ENCODE results near the gene AJM1. TPM values are rescaled to one million over a fixed set of nuclear protein-coding genes. Genes with fewer than 3 reads are reported as not detected.
A peak's percentile ranks its signal among the peaks of the same experiment; 100 is the strongest.

AJM1 gene
- total RNA-seq, 1 donor from 2014 or later: 2.2 TPM

DNA sequence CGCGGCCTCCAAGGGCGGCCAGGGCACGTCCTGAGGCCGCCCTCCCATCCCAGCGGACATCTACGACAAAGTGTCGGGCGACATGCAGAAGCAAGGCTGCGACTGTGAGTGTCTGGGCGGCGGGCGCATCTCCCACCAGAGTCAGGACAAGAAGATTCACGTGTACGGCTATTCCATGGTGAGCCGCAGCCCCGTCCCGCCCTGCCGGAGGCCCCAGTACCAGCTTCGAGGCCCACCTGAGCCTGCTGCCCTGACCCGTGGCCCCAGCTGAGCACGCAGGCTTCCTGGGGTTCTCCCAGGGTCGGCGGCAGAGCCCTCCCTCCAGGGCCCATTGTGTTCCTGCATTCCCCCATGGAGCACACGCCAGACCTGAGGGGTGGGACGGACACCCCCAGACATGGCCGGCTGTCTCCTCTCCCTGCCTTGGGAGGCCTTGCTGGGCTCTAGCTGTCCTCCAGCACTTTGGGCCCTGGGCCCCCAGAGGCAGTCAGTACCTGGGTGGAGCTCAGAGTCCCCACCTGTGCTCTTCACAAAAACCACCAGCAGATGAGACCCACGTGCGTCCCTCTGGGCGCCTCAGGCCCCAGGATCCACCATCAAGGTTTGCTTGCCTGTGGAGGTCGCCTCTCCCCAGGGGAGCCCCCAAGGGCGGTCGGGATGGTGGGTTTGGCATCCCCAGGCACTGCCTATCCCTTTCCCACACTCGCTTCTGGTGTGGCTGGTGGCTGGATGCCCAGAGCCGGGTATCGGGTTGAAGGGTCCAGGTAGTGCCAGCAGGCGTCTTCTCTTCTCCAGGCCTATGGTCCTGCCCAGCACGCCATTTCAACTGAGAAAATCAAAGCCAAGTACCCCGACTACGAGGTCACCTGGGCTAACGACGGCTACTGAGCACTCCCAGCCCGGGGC, 7.9 kb downstream of the AJM1 start:
- H3K4me3 ChIP-seq (ENCODE audit: low read depth, low read length): peak overlapping the region; percentile 77
- DNase-seq (ENCODE audit: low read depth): no peak
- no peak for TF ChIP-seq CTCF (conservative IDR thresholded peaks at IDR 0.05; ENCODE audit: low read depth, low read length)

DNA sequence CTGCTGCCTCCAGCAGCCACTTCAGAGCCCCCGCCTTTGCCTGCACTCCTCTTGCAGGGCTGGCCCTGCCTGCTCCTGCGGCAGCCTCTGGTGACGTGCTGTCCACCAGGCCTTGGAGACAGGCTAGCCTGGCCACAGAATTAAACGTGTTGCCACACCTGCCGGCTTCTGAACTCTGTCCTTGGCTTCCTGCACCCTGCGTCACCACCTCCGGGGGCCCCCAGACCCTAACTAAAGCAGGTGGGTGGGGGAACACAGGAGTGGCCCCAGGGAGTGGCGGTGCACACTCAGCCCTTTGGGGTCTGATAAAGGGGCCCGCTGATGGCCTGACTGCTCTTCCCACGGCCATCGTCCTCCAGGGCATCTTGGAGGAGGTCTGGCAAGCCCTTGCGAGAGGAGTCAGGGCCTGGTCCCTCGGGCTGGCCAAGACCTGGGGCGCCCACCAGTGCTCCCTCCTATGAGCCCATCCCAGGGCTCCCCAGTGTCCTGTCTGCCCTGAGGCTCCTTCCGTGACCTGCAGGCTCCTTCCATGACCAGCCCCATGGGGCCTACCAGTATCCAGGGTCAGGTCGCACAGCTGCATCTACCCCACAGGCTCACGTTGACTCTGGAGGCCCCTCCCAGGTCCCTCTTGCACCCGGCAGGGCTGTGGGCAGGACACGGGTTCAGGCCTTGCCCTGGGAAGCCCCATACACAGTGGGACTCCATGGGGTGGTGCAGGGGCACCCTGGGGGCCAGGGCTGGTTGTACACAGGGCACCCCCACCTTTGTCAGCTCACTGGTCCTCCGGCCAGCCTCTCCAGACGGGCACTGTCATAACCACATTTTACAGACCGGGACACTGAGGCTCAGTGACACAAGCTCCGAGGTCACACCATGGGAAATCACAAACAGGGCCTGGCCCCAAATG, 8.8 kb downstream of the AJM1 start:
- no peak for DNase-seq (ENCODE audit: low read depth)
- TF ChIP-seq CTCF (conservative IDR thresholded peaks at IDR 0.05; ENCODE audit: low read depth, low read length): no peak
- H3K4me3 ChIP-seq (ENCODE audit: low read depth, low read length): no peak overlapping the region

- no peak for TF ChIP-seq CTCF (conservative IDR thresholded peaks at IDR 0.05; ENCODE audit: low read depth, low read length)
- no peak for DNase-seq (ENCODE audit: low read depth)
These were observed 9.8 kb downstream of the AJM1 start, which contains the start of gene MAMDC4 for GRCh38 chr9:136851941-136852663. MAMDC4 (plus strand) TSS chr9:136852346; CDS start chr9:136852417, 71 bp downstream.

DNA sequence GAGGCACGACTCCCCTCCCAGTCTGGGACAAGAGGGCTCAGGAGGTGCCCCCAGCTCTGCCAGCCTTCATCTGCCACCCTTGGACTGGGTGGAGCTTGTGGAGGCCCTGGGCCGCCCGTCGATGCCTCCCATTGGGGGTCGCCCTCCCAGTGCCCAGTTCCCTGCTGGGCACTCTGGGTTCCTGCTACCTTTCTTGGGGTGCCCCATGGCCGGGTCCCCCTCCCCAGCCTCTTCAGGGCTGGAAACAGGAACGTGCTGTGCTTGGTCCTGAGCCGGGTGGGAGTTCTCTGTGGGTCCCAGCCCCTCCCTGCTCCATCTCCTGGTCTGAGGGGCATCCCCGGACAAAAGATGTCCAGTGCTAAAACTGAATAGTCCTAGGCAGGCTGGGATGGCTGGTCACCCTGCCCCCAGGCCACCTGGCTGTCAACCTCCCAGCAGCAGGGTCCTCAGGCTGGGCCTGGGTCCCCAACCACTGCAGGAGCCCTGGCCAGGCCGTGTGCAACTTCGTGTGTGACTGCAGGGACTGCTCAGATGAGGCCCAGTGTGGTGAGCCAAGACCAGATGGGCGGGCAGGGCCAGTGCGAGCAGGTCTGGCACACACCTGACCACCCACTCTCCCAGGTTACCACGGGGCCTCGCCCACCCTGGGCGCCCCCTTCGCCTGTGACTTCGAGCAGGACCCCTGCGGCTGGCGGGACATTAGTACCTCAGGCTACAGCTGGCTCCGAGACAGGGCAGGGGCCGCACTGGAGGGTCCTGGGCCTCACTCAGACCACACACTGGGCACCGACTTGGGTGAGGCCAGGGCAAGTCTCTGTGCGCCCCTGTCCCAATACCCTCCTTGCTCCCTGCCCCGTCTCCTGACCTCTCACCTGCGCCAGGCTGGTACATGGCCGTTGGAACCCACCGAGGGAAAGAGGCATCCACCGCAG, 10.7 kb downstream of the AJM1 start:
- no peak for DNase-seq (ENCODE audit: low read depth)
- no peak for TF ChIP-seq CTCF (conservative IDR thresholded peaks at IDR 0.05; ENCODE audit: low read depth, low read length)
- no peak overlapping the region for H3K4me3 ChIP-seq (ENCODE audit: low read depth, low read length)

More at GRCh38 chr9:136851941-136852663, 9.8 kb downstream of the AJM1 start, which contains the start of gene MAMDC4:
- H3K4me3 ChIP-seq (ENCODE audit: low read depth, low read length): no peak within 1 kb of the TSS

- no peak for DNase-seq (ENCODE audit: low read depth)
- no peak overlapping the region for H3K4me3 ChIP-seq (ENCODE audit: low read depth, low read length)
- TF ChIP-seq CTCF (conservative IDR thresholded peaks at IDR 0.05; ENCODE audit: low read depth, low read length): no peak
These were observed 11.4 kb downstream of the AJM1 start for GRCh38 chr9:136853596-136854112.
